Femur (tissue), 1 donor: ENCODE data around the gene IL12RB1.
"Not testable (repeated sequence)": the region's sequence is repeated elsewhere in the genome, so short reads cannot be mapped to it uniquely, and the experiment has no call there.

ENCODE experiments used
- DNase-seq: peaks from one replicate; pipeline ENCODE4 v3.0.0-alpha.2; 2017

Gene IL12RB1

DNA sequence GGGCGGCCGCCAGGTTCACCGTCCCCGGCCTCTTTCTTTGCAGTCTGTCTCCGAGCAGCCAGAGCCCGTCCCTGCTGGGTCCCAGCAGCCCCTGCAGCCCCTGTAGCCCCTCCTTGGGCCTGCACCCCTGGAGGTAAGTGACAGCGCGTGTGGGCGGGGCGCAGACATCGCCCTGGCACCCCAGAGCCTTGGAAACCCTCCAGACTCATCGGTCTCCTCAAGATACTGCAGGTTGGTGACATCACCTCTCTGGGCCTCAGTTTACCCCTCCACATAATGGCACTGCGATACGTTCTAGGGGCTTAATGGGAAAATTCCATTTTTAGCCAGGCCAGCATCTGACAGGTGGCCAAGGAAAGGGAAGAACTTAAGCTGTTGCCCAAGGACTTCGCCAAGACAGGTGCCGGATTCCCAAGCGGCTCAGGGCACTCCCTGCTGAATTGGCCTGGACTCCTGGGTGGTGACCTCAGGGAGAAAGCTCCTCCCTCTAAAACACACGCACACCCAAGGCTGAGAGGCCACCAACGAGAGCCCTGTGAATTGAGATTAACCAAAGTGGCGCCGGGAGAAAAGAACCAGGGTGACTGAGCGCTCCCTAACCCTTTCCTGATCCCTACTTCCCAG is 24.0 kb upstream of the IL12RB1 start:
- no peak for DNase-seq

DNA sequence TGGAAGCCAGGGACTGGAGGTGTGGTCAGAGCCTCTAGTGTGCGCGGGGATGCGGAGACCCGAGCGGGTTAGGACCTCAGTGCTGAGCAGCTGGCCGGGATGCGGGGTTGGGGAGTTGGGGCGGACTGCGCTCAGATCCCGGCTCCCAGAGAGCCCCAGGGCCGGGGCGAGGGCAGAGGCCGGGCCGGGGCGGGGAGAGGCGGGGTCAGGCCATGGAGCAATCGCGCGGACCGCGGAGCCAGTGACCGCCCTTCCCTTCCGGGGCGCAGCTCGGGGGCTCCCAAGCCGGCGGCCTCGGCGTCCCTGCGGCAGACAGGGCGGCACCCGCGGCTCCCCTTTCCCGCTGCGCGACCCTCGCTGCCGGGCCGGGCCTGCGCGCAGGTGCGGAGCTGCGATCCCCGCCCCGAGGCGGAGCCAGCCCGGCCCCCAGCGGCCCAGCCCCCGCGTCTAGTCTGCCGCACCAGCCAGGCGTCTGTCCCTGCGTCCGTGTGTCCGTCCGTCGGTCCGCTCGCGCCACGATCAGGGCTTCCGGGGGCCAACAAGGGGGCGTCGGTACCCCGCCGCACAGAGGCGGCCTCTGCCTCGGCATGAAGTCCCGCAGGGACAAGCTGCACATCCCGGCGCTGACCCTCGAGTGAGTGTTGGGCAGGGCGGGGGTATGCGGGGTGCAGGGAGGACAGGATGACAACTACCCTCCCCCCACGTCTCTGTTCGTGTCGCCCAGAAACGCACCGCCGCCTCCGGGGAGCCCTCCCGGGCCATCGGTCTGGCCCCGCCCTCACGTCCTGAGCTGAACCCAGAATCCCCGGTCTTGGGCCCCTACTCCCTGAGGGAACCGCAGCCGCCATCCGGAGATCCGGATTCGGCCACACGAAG is 23.2 kb upstream of the IL12RB1 start:
- no peak for DNase-seq

DNA sequence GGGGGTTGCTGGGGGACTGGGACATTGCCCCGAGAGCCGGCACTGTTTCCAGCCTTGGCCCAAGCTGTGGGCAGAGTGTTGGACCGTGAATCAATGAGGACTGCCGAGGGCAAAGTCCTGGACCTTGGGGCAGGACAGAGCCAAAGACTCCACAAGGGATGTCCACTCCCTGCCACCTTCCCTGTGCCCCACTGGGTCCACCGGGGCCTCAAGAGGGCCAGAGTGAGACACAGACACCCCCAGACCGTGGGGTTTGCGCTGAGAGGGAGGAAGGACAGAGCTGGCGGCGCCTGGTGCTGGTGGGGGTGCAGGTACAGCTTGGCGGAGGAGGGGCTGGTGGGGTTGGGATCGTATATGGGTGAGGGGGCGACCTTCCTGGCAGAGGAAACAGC is 22.6 kb upstream of the IL12RB1 start:
- DNase-seq: no peak

DNA sequence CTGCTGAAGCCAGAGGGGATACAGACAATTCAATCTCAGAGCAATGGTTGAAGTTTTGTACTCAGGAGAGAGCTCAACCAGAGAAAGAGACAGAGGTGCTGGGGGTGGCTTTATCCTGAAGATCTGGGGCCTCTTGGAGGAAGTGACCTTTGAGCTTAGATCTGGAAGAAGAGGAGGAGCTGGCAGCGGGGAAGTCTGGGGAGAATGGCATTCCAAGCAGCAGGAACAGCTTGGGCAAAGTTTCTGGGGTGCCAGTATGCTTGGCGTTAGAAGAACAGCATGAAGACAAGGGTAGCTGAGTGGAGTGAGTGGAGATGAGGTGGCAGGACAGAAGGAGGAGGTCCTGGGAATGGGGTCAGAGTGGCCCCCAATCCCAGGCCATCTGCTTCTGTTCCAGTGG is 22.2 kb upstream of the IL12RB1 start:
- DNase-seq: no peak

DNA sequence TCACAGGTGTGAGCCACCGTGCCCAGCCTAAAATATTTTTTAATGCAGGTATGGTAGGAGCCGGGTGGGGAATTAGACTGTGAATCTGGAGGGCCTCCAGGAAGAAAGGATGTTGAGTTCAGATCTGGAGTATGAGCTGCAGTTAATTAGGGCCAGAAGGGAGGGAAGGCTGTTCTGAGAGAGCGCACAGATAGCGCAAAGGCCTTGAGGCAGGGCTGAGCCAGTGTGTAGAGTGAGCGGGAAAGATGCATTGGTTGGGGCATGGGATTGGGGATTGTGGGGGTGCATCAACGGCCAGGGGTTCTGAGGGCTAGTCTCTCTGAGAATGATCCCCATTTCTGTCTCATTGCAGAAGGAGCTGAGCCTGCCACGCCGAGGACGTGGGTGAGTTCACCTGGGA is 20.5 kb upstream of the IL12RB1 start:
- DNase-seq: no peak

DNA sequence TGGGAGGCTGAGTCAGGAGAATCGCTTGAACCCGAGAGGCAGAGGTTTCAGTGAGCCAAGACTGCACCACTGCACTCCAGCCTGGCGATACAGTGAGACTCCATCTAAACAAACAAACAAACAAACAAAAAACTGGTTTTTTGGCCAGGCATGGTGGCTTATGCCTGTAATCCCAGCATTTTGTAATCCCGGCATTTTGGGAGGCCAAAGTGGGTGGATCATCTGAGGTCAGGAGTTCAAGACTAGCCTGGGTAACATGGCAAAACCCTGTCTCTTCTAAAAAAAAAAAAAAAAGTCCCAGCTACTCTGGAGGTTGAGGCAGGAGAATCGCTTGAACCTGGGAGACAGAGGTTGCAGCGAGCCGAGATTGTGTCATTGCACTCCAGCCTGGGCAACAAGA is 18.5 kb upstream of the IL12RB1 start:
- DNase-seq: not testable (repeated sequence)

DNA sequence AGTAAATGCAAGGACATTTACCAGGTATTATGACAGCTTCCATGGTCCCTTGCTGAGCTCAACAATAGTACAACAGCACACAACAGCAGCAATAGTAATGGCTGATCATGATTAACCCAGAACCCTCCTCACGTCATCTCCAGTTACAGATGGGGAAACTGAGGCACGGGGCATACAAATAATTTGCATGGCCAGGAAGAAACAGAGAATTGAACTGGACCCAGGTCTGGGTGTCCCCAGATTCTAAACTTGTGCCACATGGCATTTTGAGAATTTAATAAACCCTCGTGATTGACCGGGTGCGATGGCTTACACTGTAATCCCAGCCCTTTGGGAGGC is 18.0 kb upstream of the IL12RB1 start:
- no peak for DNase-seq

DNA sequence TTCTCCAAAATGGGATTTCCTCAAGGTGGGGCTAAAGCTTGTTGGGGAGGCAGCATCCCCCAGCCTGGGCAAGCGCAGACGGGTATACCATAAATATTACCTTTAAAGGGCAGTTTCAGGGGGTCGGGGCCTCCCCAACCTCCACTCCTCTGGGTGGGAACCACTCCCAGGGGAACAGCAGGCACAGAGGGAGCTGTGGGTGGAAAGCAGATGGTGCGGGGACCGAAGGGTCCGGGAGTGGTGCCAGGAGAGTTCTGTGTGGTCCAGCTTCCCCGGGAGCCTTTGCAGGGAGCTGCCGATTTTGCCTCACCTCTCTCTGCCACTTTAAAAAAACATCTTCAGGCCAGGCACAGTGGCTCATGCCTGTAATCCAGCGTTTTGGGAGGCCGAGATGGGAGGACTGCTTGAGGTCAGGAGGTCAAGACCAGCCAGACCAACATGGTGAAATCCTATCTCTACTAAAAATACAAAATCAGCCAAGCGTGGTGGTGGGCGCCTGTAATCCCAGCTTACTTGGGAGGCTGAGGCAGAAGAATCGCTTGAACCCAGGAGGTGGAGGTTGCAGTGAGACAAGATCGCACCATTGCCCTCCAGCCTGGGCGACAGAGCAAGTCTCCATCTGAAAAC is 16.3 kb upstream of the IL12RB1 start:
- DNase-seq: no peak

DNA sequence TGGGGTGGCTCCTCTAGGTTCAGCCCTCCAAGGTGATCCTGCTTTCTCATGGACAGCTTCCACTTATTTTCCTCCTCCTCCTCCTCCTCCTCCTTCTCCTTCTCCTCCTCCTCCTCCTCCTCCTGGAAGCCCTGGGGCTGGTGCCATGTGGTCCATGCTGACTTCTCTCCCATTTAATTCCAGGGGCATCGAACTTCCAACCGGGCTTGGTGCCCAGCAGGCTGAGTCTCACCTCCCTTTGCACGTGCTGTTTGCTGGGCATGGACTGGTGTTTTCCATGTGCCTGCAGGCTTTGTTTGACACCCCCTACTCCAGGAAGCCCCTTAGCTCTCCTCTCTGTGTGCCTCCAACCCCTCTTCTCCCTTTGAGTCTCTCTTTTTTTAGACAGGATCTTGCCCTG is 14.5 kb upstream of the IL12RB1 start:
- DNase-seq: no peak

DNA sequence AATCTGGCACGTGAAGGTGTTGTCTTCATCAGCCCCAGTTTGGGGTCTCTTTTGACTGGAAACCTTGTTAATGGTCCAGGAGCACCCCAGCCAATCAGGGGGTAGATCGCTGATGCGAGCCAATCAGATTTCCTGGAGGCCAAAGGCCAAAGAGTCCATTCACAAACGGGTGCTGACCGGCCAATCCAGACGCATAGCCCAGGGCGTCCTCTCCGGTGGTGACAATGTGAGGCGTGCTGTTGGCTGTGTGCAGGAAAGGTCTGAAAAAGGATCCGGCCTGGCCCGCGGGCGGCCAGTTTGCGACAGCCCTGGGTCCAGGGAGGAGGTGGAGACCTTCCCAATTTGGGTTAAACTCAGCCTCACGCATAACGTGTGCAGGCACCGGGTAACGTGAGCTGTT is 14.0 kb upstream of the IL12RB1 start:
- DNase-seq: no peak

DNA sequence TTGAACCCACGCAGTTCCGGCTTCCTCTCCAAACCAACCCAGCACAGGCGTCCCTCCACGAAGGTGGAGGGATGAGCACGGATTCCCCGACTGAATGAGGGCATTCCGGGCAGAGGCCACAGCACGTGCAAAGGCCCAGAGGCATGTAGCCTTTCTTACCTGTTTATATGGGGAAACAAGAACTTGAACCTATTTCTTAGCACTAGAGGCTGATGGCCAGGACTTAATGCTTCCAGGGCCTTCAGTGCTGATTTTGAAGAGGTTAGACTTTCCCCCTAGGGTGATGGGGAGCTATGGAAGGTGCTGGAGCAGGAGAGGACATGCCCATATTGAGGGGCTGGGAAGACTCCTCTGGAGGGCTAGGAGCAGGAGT is 12.9 kb upstream of the IL12RB1 start:
- no peak for DNase-seq

DNA sequence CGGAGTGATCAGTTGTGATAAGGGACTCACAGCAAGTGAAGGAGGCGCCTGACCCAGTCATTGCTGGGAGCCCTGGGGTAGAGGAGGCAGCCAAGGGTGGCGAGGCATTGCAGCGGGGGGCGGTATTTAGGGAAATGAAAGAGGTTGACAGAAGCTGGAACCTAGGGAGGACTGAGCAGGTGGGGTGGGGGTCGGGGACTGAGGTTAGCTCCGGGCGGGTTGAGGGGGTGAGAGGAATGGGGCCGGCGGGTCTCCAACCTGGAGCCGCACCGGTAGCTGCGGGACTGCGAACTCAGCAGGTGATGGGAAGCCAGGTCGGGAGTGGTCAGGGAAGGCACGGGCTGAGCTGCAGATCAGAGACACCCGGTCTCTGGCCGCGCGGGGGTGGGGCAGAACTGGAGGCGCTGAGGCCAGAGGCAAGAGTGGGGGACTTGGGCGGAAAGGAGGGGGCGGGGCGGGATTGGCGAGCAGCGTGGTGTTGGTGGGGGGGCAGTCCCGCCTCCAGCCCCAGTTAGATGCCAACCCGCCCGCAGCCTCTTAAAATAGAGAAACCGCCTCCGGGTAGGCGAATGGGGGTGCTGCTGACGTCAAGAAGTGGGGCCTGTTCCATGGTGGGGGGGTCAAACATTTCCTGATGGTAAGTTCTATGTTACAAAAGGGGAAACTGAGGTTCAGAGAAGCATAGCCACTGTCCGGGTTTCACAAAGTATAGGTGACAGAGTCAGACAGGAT is 12.3 kb upstream of the IL12RB1 start:
- no peak for DNase-seq

DNA sequence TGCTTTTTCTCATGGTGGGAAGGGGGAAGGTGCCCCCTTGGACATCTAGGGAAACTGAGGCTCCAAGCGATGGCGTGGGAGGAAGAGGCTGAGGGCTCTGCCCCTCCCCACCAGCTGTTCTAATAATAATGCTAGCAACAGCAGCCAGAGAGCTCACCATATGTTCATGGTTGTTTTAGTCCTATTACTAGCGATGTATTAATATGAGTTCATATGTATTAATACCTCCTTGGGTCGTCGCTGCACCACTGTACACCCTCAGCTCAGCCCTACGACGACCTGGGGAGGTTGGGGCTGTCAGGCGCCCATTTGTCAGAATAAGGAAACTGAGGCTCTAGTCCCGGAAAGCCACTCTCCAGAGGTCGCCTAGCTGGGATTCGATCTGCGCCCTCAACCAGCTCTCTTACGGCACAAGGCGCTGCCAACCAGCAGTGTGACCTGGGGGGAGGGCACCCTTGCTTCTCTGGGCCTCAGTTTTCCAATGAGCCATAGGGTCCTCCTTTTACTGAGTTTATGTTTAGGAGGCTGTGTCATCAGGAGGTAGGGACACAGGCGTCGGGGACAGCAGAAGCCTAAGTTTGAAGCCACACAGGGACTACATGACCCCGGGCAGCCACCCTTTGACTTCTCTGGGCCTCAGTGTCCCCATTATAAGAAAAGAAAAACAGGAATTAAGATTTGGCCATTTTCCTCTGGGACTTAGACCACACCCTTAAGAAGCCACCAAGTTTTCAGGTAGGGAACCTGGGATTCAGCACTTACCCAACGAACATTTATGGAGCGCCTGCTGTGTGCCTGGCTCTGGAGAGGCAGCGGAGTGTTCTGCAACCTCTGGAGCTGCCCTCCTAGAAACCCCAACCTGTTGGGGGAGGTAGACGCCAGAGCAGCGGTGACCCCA is 11.5 kb upstream of the IL12RB1 start:
- no peak for DNase-seq

DNA sequence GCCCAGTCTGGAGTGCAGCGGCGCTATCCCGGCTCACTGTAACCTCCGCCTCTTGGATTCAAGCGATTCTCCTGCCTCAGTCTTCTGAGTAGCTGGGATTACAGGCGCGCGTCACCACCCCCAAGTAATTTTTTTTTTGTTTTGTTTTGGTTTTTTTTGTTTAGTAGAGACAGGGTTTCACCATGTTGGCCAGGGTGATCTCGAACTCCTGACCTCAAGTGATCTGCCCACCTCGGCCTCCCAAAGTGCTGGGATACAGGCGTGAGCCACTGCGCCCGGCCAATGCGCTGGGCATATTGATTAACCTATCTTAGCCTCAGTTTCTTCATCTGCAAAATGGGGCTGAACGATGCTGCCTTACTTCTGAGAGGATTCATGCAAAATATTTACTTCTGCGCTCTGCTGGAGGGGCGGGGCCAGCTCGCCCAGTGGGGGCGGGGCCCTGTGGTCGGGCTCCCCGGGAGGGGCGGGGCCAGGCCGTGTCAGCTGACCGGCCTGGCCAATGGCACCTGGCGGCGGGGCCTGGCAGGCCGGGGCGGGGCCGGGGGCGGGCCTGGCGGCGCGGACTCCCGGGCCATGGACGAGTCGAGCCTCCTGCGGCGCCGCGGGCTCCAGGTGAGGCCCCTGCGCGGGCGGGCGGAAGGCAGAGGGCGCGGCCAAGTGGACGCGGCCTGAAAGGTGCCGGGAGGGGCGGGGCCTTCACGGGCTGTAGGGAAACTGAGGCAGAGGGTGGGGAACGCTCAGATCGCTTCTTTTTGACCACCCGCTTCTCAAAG is 10.7 kb upstream of the IL12RB1 start, which contains the start of gene MAST3:
Gene MAST3, plus strand, starts transcription at position 562 of the 776 bp plus-strand sequence. Its CDS starts 15 bp downstream, at position 577.
- DNase-seq: peak; percentile 86

DNA sequence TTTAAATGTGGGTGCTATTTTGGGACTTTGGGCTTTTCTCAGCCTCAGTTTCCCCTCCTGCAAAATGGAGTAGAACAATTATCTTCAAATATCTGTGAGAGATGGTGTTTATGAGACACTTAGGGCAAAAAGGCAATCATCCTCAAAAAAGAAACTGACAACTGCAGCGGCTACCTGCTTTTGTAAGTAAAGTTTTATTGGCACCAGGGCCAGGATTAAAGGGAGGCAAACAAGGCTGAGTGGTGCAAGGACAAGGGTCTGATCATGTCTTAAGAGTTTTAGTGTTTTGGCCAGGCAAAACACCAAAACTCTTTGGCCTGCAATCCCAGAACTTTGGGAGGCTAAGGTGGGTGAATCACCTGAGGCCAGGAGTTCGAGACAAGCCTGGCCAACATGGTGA is 9.5 kb upstream of the IL12RB1 start:
- no peak for DNase-seq

DNA sequence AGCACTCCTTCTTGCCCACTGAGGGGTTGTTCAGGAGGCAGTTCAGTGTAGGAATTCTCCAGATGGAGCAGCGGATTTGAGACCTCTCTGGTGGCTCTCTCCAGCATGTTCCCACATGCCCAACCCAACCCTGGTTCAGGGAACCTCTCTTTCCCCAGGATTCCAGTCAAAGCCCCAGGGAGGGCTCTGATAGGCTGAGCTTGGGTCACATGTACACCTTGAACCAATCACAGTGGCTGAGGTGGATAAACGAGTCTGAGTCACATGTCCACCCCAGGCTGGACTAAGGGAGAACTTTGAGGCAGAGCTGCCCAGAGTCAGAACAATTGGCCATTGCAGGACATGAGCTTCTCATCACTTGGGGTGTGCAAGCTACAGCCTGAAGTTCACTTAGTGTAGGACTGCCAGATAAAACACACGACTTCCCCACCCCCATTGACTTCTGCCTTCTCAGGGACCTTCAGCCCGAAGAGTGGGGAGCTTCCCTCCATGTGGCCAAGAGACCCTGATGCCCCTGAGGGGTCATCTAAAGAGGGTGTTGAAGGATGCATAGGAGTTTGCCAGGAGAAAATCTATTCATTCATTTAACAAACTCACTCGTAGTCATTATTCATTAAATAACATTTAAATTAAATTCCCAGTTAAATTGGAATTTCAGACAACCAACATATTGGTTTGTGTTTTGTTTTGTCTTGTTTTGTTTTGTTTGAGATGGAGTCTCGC is 6.9 kb upstream of the IL12RB1 start:
- no peak for DNase-seq

DNA sequence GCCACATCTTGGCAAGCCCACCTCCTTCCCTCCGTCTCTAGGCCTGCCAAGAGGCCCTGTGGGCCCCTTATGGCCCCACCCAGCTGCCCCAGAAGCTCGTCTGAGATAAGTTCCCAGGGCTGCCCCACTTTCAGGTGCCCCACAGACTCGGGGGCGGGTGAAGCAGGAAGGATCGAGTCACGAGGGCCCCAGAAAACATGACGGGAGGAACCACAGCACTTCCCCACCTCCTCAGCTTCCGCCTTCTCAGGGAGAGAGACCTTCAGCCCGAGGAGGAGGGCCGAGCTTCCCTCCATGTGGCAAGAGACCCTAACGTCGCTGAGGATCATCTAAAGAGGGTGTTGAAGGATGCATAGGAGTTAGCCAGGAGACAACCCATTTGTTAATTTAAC is 4.5 kb upstream of the IL12RB1 start:
- peak; percentile 63 for DNase-seq

DNA sequence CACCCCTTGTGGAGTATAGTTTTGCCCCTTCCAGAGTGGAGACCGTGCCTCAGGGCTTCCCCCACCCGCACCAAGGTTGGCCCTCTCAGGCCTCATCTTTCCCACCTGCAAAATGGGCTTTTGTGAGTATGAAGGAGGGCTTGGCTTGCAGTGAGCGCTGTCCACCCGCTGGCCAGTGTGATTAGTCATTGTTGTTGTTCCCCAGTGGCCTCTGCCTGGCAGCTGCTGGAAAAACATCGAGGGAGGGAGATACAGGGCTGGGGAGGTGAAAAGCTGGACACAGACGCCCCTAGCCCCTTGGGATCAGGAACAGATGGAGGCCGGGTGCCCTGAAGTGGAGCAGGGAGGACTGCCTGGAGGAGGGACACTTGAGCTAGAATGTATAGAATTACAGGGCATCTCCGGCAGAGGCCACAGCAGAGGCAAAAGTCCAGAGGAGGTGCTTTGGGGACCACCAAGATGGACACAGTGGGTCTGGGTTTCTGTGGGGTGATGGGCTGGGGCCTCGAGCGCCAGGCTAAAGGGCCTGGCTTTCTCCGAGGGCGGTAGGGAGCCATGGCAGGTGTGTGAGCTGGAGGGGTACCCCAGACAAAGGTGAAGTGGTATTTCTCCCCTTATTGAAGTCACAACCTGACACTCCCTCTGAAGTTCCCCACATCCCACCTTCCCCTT is 3.9 kb upstream of the IL12RB1 start:
- DNase-seq: no peak

DNA sequence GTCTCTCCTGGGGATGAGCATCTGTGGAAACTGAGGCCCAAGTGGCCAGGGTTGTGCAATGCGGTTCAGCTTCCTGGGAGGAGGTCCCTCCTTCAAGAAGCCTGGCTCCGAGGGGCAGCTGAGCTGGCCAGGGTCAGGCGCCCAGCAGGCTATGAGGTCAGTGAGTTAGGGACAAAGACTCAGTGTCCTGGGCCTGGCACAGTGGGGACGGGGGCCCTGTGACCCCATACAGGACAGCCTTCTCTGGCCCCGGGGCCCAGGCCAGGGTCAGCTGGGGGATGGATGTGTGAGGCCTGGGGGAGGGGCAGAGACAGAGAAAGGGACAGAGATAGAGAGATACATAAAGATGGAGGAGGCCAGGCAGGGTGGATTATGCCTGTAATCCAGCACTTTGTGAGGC is 3.0 kb upstream of the IL12RB1 start:
- no peak for DNase-seq

DNA sequence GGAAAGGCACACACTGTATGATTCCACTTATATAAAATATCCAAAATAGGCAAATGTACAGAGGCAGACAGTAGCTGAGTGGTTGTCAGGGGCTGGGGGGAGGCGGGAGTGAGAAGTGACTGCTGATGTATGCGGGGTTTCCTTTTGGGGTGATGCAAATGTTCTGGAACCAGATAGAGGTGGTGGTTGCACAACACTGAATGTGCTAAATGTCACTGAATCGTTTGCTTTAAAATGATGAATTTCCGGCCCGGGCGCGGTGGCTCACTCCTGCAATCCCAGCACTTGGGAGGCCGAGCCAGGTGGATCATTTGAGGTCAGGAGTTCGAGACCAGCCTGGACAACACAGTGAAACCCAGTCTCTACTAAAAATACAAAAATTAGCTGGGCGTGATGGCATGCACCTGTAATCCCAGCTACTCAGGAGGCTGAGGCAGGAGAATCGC is 2.4 kb upstream of the IL12RB1 start:
- DNase-seq: not testable (repeated sequence)
